ENCODE results near the gene ISM1. TPM values are rescaled to one million over a fixed set of nuclear protein-coding genes. Genes with fewer than 3 reads are reported as not detected.
A peak's percentile ranks its signal among the peaks of the same experiment; 100 is the strongest.

The ISM1 gene
- total and polyA plus RNA-seq, 2 donors (not counting 3 experiments of a cell fraction or from before 2014, with no cell fraction given) = not detected

DNA sequence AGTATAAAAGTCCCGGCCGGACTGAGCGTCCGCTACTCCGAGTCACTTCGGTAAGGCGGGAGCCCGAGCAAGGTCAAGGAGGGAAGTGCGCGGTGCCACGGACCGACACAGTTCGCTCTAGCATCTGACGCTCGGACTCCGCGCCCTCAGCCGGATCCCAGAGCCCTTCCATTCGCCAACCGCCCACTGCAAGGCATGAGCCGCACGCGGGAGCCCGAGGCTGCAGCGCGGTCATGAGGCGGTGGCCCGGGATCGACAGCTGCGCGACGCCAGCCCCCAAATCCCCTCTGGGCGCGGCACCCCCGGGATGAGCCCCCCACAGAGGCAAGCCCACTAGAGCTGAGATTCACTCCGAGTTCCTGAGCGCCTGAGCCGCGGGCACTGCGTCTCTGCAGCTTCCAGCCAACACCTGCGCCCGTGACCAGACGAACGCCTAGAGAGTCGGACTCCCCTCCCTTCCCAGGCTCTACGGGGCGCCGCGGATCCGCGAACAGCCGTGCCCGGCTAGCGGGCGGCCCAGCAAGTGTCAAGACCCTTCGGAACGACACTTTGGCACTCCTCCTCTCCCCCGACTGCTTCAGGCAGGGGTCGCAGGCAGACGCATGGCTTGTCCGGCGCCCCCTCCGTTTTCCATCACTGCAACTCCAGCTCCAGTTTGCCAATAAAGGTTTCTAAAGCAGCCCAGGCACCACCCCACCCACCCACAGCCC, 725 bp upstream of the ISM1 start:
- no peak overlapping the region for H3K4me2 ChIP-seq (ENCODE audit: insufficient read depth, low read length)
- TF ChIP-seq POLR2AphosphoS5 (IDR thresholded peaks at IDR 0.05; ENCODE audit: insufficient read depth, low read depth, low read length) (no peak), GATA2 (IDR thresholded peaks at IDR 0.05; ENCODE audit: insufficient read depth, insufficient read length, low read depth, low read length) (no peak), FOS (IDR thresholded peaks at IDR 0.05; ENCODE audit: borderline replicate concordance, insufficient read depth, low read length) (no peak), EZH2 (IDR thresholded peaks at IDR 0.05; ENCODE audit: borderline replicate concordance, low read depth, low read length, severe bottlenecking) (peak; percentile 91), MYC (IDR thresholded peaks at IDR 0.05; ENCODE audit: low read depth, low read length) (no peak)
- TF ChIP-seq, protein P1, sequence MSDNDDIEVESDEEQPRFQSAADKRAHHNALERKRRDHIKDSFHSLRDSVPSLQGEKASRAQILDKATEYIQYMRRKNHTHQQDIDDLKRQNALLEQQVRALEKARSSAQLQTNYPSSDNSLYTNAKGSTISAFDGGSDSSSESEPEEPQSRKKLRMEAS (IDR thresholded peaks at IDR 0.05; ENCODE audit: insufficient read depth, insufficient read length) = no peak
- no peaks in the 10 kb centered on the region for H3K79me2 ChIP-seq (ENCODE audit: control insufficient read depth, insufficient read depth, low read length)
- no peaks in the 10 kb centered on the region for H3K4me1 ChIP-seq (ENCODE audit: control insufficient read depth, extremely low read depth, insufficient read depth, low read length)
- DNase-seq (ENCODE audit: low read depth, low spot score) (peak; percentile 24), FAIRE-seq (no peak)
- H3K27me3 ChIP-seq (ENCODE audit: control insufficient read depth in 2 of 2, insufficient read depth in 2 of 2, low read length in 2 of 2) = peaks cover 56 to 82% of the 10 kb centered on the region in 2 experiments
- H3K4me3 ChIP-seq (replicated peaks in 1 of 3; ENCODE audit: insufficient read depth in 1 of 3, low read depth in 1 of 3, low read length in 3 of 3) = peak overlapping the region in 1 of 3 experiments; percentile 24
- BruUV-seq (replicated peaks) = no TSS peak
- no peak overlapping the region for H3K27ac ChIP-seq (ENCODE audit: insufficient read depth, low read depth, low read length)
- H4K20me1 ChIP-seq (replicated peaks; ENCODE audit: control insufficient read depth, extremely low read depth, insufficient read depth, low read length) = no peaks in the 10 kb centered on the region
- dilution Hi-C loops (cut with MboI; ENCODE audit: extremely low pct_ligation_motif_present, low sequenced_read_pairs) (no loop called here), intact Hi-C loops (cut with micrococcal nuclease) (loop anchor here (1.0 to 5.0 kb wide), 3 partner anchors 50 to 1328 kb away; no protein-coding TSS in a partner anchor)
- no peaks in the 10 kb centered on the region for H3K9me1 ChIP-seq (replicated peaks; ENCODE audit: control insufficient read depth, extremely low read depth, insufficient read depth, low read length)
- ChIA-PET POLR2A (no interaction called here), CTCF (no interaction called here)
- H3K9ac ChIP-seq (replicated peaks; ENCODE audit: extremely low read depth, insufficient read depth, low read length) = no peak overlapping the region
- H3K36me3 ChIP-seq (ENCODE audit: control insufficient read depth in 2 of 2, extremely low read depth in 1 of 2, insufficient read depth in 2 of 2, low read length in 2 of 2) = no peaks in the 10 kb centered on the region
- no peaks in the 10 kb centered on the region for H3K9me3 ChIP-seq (replicated peaks; ENCODE audit: control insufficient read depth, insufficient read depth, low read length)
- H2AFZ ChIP-seq (ENCODE audit: low read depth, low read length) = peak overlapping the region; percentile 59

DNA sequence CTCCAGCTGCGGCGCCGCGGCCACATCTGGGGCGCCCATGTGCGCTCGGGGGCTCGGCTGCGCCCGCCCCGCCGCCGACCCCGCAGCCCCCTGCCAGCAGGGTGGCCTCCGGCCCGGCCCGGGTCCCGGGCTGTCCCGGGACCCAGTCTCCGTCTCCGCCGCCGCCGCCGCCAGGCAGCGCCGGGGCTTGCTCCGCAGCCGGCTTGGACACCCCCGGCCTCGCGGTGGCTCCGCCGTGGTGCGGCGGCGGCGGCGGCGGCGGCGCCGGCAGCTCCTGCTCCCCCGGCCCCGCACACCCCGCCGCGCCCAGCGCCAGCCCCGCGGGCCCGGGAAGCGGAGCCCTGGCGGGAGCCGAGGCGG, 219 bp downstream of the ISM1 start:
- no peak overlapping the region for H3K27ac ChIP-seq (ENCODE audit: insufficient read depth, low read depth, low read length)
- TF ChIP-seq POLR2A (IDR thresholded peaks at IDR 0.05; ENCODE audit: low read depth, low read length) (no peak), FOS (IDR thresholded peaks at IDR 0.05; ENCODE audit: borderline replicate concordance, insufficient read depth, low read length) (no peak)
- TF ChIP-seq, protein P2, sequence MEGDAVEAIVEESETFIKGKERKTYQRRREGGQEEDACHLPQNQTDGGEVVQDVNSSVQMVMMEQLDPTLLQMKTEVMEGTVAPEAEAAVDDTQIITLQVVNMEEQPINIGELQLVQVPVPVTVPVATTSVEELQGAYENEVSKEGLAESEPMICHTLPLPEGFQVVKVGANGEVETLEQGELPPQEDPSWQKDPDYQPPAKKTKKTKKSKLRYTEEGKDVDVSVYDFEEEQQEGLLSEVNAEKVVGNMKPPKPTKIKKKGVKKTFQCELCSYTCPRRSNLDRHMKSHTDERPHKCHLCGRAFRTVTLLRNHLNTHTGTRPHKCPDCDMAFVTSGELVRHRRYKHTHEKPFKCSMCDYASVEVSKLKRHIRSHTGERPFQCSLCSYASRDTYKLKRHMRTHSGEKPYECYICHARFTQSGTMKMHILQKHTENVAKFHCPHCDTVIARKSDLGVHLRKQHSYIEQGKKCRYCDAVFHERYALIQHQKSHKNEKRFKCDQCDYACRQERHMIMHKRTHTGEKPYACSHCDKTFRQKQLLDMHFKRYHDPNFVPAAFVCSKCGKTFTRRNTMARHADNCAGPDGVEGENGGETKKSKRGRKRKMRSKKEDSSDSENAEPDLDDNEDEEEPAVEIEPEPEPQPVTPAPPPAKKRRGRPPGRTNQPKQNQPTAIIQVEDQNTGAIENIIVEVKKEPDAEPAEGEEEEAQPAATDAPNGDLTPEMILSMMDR (IDR thresholded peaks at IDR 0.05; ENCODE audit: extremely low read depth in 1 of 2, insufficient read depth in 1 of 2, low read depth in 1 of 2, low read length in 2 of 2) = no peak
- TF ChIP-seq, protein P1 (IDR thresholded peaks at IDR 0.05; ENCODE audit: insufficient read depth, insufficient read length) = no peak
- no peak for DNase-seq (ENCODE audit: low read depth, low spot score)
- H2AFZ ChIP-seq (ENCODE audit: low read depth, low read length) = no peak overlapping the region
- FAIRE-seq = no peak
- H3K4me1 ChIP-seq (ENCODE audit: control insufficient read depth, extremely low read depth, insufficient read depth, low read length) = no peaks in the 10 kb centered on the region
- CTCF ChIA-PET = interaction anchor here (1.0 to 1.4 kb wide), 3 partner anchors 39 to 81 kb away, joined by 3 to 7 read pairs (median 5); no protein-coding TSS in a partner anchor
- dilution Hi-C loops (cut with MboI; ENCODE audit: extremely low pct_ligation_motif_present, low sequenced_read_pairs) = no loop called here
- H3K4me2 ChIP-seq (ENCODE audit: insufficient read depth, low read length) = no peak overlapping the region
- no peak overlapping the region for H3K9ac ChIP-seq (replicated peaks; ENCODE audit: extremely low read depth, insufficient read depth, low read length)
- no peaks in the 10 kb centered on the region for H4K20me1 ChIP-seq (replicated peaks; ENCODE audit: control insufficient read depth, extremely low read depth, insufficient read depth, low read length)
- H3K9me3 ChIP-seq (replicated peaks; ENCODE audit: control insufficient read depth, insufficient read depth, low read length) = no peaks in the 10 kb centered on the region
- peak overlapping the region in 1 of 3 experiments; percentile 24 for H3K4me3 ChIP-seq (replicated peaks in 1 of 3; ENCODE audit: insufficient read depth in 1 of 3, low read depth in 1 of 3, low read length in 3 of 3)
- no TSS peak for BruUV-seq (replicated peaks)
- intact Hi-C loops (cut with micrococcal nuclease) = loop anchor here (2.0 to 5.0 kb wide), 2 partner anchors 50 to 1329 kb away; no protein-coding TSS in a partner anchor
- no peaks in the 10 kb centered on the region for H3K36me3 ChIP-seq (ENCODE audit: control insufficient read depth in 2 of 2, extremely low read depth in 1 of 2, insufficient read depth in 2 of 2, low read length in 2 of 2)
- H3K9me1 ChIP-seq (replicated peaks; ENCODE audit: control insufficient read depth, extremely low read depth, insufficient read depth, low read length) = no peaks in the 10 kb centered on the region
- peaks cover 50 to 78% of the 10 kb centered on the region in 2 experiments for H3K27me3 ChIP-seq (ENCODE audit: control insufficient read depth in 2 of 2, insufficient read depth in 2 of 2, low read length in 2 of 2)
- H3K79me2 ChIP-seq (ENCODE audit: control insufficient read depth, insufficient read depth, low read length) = no peaks in the 10 kb centered on the region
- POLR2A ChIA-PET = no interaction called here

Measured in endothelial cell of umbilical vein (primary cell).